ENCODE data around the gene PFAS.

DNA sequence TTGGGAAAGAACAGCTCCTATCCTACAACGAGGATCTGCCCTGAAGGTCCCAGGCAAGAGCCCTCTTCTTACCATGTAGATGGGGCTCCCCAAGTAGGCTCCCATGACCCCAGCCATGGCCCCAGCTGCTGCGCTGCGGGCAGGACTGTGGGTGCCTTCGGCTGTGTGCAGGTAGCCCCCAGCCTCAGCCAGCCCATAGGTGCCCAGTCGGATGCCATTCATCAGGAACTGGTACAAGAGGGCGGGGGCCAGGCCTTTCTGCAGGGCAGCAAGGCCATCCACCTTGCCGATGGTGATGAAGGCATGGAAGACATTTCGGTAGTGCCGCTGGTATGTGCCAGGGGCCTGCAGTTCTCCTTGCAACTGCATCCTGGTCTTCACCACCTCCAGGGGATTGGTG, 45.3 kb downstream of the PFAS start:
- TF ChIP-seq CTCF (IDR thresholded peaks at IDR 0.05) (no peak), POLR2A (IDR thresholded peaks at IDR 0.05) (no peak)
